DOHH2 (cell line): ENCODE data around the gene KRTAP4-3.

Experiments used
- EZH2phosphoT487 ChIP-seq: fragments of 200-600 bp; sonication (generic); IDR thresholded peaks from 2 replicates; pipeline ENCODE4 v1.6.1; 2017; ENCODE audit warnings: borderline replicate concordance, mild to moderate bottlenecking, antibody characterized with exemption, low read length, moderate library complexity, mixed read lengths
- TF ChIP-seq, protein P1 (sequence below): fragments of 200-600 bp; sonication (generic); IDR thresholded peaks from one replicate; pipeline ENCODE4 v1.5.1; 2014; ENCODE audit warnings: antibody characterized with exemption, mild to moderate bottlenecking, low read depth, low read length; ENCODE audit not compliant: poor library complexity, severe bottlenecking

DNA sequence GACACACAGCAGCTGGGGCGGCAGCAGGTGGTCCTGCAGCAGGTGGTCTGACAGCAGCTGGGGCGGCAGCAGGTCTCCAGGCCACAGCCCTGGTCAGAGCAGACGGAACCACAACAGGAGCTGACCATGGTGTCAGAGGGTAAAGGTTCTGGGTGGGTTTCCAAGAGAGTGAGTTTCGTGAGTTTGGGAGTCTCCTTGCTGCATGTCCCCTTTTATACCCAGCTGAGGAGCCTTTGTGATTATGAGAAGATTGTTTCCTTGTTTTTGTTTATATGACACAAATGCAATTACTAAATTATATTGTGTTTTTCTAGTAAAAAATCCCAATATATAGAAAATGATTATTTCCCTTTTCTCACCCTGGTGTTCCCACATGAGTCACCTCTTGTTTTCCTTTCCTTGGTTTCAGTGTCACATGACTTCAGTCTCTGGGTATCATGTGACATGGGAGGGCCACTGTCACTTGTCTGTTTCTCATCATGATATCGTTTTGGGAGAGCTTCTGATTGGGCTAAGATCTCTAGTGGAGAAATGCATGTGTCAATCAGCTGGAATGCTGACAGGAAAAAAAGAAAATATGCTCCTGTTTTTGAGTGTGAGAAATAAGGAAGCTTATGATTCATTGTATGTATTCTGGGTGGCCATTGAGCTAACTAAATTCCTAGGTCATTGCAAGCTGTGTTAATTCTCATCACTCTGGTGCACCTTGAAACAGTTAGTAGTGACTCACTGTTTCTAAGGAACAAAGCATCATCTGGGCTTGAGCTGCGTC is 27.5 kb downstream of the KRTAP4-3 start, which contains the start of gene KRTAP4-6:
- TF ChIP-seq, protein P1, sequence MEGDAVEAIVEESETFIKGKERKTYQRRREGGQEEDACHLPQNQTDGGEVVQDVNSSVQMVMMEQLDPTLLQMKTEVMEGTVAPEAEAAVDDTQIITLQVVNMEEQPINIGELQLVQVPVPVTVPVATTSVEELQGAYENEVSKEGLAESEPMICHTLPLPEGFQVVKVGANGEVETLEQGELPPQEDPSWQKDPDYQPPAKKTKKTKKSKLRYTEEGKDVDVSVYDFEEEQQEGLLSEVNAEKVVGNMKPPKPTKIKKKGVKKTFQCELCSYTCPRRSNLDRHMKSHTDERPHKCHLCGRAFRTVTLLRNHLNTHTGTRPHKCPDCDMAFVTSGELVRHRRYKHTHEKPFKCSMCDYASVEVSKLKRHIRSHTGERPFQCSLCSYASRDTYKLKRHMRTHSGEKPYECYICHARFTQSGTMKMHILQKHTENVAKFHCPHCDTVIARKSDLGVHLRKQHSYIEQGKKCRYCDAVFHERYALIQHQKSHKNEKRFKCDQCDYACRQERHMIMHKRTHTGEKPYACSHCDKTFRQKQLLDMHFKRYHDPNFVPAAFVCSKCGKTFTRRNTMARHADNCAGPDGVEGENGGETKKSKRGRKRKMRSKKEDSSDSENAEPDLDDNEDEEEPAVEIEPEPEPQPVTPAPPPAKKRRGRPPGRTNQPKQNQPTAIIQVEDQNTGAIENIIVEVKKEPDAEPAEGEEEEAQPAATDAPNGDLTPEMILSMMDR: no peak
- no peak for TF ChIP-seq EZH2phosphoT487
